MG63 (cell line): ENCODE results near the gene MIGA2. TPM values are rescaled to one million over a fixed set of nuclear protein-coding genes. Genes with fewer than 3 reads are reported as not detected.

ENCODE experiments used
- DNase-seq: peaks from one replicate; pipeline ENCODE4 v3.0.0-alpha.2; 2020
- H3K27me3 ChIP-seq: fragments of 250-450 bp; sonication (Bioruptor Pico); 2 replicates; pipeline ENCODE4 v1.5.1; 2020; ENCODE audit warnings: mild to moderate bottlenecking, moderate library complexity
- H3K36me3 ChIP-seq: fragments of 250-450 bp; sonication (Bioruptor Pico); 2 replicates; pipeline ENCODE4 v1.5.1; 2020; ENCODE audit warnings: mild to moderate bottlenecking, moderate library complexity
- H3K4me3 ChIP-seq: fragments of 250-450 bp; sonication (Bioruptor Pico); 2 replicates; pipeline ENCODE4 v1.5.1; 2020; ENCODE audit warnings: mild to moderate bottlenecking, moderate library complexity
- H3K9me3 ChIP-seq: fragments of 250-450 bp; sonication (Bioruptor Pico); 2 replicates; pipeline ENCODE4 v1.5.1; 2020; ENCODE audit warnings: mild to moderate bottlenecking, moderate library complexity
- total RNA-seq: library from RNA; depleted of rRNA; stranded (reverse); fragments of >200 nt; shearing (Covaris generic); gene quantifications from 2 replicates; pipeline ENCODE4 v1.2.3, GENCODE V29; 2014; ENCODE audit warnings: low replicate concordance

MIGA2 gene
- total RNA-seq, 1 experiment from 2014 or later: 16.5 TPM

DNA sequence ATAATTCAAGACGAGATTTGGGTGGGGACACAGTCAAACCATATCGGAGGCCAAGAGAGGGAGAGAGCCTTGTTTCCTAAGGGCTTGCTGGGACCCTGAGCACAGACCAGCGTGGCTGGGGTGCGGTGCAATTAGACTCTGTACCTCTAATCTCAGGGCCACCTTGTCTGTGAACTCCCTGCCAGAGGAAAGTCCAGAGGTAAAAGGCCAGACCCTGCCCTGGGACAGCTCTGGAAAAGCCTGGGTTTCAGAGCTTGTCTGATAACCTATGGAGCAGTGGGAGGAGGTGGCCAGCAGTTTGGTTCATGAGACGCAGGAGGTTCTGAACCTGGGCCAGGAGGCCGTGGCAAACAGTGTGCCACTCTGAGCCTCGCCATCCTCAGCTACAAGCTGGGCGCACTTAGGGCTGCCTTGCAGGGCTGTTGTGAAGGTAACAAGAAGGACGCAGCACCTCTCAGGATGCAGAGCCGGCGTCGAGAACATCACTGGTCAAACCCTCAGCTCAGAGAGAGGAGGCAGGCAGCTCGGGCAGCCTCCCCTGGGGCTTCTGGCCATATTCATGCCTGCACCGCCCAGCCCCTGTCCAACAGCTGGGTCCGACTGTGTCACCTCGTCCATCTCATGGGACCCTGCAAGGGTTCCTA lies 39.7 kb downstream of the MIGA2 start:
- DNase-seq: no peak
- Histone ChIP-seq H3K4me3 (no peak overlapping the region), H3K36me3 (no peaks in the 10 kb centered on the region), H3K9me3 (no peaks in the 10 kb centered on the region), H3K27me3 (no peaks in the 10 kb centered on the region)

GRCh38 chr9:129076640-129077037 lies 40.2 kb downstream of the MIGA2 start:
- Histone ChIP-seq H3K4me3 (no peak overlapping the region), H3K36me3 (no peaks in the 10 kb centered on the region), H3K9me3 (no peaks in the 10 kb centered on the region), H3K27me3 (no peaks in the 10 kb centered on the region)
- DNase-seq: no peak

DNA sequence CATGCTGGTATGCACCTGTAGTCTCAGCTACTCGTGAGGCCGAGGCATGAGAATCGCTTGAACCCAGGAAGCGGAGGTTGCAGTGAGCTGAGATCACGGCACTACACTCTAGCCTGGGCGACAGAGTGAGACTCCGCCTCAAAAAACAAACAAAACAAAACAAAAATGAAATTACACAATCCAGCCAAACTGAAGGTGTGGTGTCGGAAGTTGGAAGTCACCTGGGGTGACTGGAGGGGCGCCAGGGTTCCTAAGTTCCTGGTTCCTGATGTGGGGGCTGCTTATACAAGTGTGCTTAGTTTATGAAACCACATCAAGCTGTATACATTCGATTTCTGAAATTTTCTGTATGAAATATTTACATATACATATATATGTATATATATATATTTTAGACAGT lies 40.8 kb downstream of the MIGA2 start:
- Histone ChIP-seq H3K36me3 (no peaks in the 10 kb centered on the region), H3K27me3 (no peaks in the 10 kb centered on the region), H3K9me3 (no peaks in the 10 kb centered on the region), H3K4me3 (no peak overlapping the region)
- no peak for DNase-seq

DNA sequence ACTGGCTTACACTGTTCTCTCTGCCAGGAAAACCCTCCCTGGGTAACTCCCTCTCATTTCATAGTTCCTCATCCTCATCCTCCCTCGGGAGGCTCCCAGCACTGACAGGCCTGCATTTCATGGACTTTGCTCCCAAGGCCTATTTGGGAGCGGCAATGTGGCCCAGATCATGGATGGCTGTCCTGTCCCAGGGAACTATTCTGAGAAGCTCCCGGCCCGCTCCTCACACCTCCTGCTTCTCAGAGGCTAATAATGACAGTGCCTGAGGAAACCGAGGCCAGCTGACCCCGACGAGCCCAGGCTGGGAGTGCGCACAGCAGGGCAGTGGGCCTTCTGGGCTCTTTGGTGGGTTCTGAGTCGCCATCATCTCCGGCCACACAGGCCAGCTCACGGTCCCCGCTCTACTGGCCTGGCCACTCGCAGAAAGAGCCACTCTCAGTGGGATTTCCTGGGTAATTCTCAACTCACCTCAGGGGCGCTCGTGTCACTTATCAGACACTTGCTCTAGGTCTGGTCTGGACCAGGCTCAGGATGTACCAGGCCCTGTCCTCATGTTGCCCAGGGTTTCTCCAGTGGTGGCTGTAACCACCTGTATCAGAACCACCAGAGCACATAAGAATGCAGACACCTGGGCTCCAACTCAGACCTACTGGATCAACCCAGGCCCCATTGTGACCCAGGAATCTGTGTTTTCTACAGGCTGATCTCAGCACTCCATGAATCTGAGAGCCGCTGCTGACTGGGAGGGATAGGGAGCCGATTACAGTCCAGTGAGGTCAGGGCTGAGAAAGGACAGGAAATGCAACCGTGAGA lies 42.5 kb downstream of the MIGA2 start:
- no peak overlapping the region for H3K4me3 ChIP-seq
- DNase-seq: no peak
- no peaks in the 10 kb centered on the region for H3K27me3 ChIP-seq
- H3K36me3 ChIP-seq: no peaks in the 10 kb centered on the region
- no peaks in the 10 kb centered on the region for H3K9me3 ChIP-seq

DNA sequence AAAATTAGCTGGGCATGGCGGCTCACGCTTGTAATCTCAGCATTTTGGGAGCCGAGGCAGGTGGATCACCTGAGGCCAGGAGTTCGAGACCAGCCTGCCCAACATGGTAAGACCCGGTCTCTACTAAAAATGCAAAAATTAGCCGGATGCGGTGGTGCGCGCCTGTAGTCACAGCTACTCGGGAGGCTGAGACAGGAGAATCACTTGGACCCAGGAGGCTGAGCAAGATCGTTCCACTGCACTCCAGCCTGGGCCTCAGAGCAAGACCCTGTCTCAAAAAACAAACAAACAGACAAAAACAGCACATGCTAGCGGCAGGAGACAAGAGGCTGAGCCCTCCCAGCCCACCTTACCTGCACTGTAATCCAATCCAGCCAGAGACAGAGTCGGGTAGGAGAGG lies 43.4 kb downstream of the MIGA2 start:
- Histone ChIP-seq H3K4me3 (peak overlapping the region; percentile 97), H3K36me3 (no peaks in the 10 kb centered on the region), H3K9me3 (no peaks in the 10 kb centered on the region), H3K27me3 (no peaks in the 10 kb centered on the region)
- DNase-seq: no peak

- Histone ChIP-seq H3K36me3 (peaks cover 2% of the 10 kb centered on the region; the same call in 1 of the 2 replicates), H3K4me3 (peak overlapping the region; percentile 97), H3K9me3 (no peaks in the 10 kb centered on the region), H3K27me3 (no peaks in the 10 kb centered on the region)
- no peak for DNase-seq
Observed at GRCh38 chr9:129080298-129080600, 43.8 kb downstream of the MIGA2 start.

- Histone ChIP-seq H3K9me3 (no peaks in the 10 kb centered on the region), H3K36me3 (peaks cover 7% of the 10 kb centered on the region; the same call in 1 of the 2 replicates), H3K4me3 (peak within 1 kb of the TSS; percentile 97), H3K27me3 (no peaks in the 10 kb centered on the region)
- DNase-seq: peak; percentile 100
Observed at GRCh38 chr9:129080601-129081387, 44.4 kb downstream of the MIGA2 start, which contains the start of gene DOLPP1. DOLPP1 (plus strand) TSS chr9:129081111; CDS start chr9:129081132, 21 bp downstream.

DNA sequence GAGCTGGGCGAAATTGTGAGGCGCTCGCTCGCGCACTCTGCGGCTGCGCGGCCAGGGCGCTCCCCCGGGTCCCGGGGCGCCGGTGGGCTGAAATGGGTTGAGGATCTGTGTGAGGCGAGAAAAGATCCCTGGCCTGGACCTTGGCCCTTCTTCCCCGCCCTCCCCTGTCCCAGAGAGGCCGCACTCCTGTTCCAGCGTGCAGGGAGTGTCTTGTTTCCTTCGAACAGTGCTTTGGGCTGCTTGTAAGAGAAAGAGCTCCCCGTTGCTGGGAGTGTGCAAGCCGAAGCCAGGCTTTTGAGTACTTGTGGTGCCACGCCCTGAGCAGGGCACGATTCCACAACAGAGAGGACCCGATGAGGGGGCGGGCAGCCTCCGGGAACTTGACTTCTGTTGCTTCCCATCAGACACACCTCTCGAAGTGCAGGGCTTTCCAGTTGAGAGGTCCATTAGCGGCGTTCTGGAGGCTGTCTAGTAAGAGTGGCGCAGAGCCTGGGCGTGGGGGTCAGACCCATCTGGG lies 45.0 kb downstream of the MIGA2 start:
- Histone ChIP-seq H3K9me3 (no peaks in the 10 kb centered on the region), H3K36me3 (peaks cover 8% of the 10 kb centered on the region), H3K4me3 (peak overlapping the region; percentile 97), H3K27me3 (no peaks in the 10 kb centered on the region)
- peak; percentile 18 for DNase-seq

DNA sequence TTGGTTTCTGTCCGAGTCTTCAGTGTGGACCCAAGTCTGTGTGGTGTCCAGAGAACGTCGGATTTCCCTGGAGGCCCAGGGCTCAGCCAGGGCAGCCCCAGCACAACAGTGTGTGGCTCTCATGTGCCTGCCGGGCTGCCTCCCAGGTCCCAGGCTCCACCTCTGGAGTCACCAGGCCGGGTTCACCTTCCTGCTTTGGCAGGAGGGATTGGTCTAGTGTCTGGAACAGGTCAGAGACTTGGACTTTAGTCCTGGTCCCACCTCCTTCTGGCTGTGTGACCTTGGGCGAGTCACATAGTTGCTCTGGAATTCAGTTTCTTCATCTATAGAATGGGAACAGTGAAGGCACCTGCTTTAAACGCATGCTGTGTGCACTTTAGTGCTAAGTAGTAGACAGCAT lies 47.7 kb downstream of the MIGA2 start:
- Histone ChIP-seq H3K27me3 (no peaks in the 10 kb centered on the region), H3K36me3 (peaks cover 8% of the 10 kb centered on the region), H3K4me3 (no peak overlapping the region), H3K9me3 (no peaks in the 10 kb centered on the region)
- no peak for DNase-seq

DNA sequence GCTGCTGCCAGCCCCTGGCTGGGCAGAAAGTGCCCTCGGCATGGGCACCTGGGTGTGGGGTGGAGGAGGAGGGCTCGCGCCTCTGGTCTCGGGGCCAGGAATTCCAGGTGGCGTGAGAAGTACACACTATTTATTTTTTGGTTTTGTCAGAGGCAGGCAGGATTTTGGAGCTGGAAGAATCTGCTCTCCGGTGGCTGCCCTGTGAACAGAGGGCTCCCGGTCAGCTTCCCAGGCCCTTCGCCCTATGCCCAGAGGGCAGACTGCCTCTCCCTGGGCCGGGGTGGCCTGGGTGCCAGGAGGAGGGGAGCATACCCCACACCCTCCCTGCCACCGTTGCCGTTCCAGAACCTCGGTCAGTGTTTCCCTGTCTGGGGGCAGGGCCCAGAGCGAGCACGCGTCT lies 52.8 kb downstream of the MIGA2 start:
- H3K27me3 ChIP-seq: no peaks in the 10 kb centered on the region

GRCh38 chr9:129093602-129094386 lies 57.4 kb downstream of the MIGA2 start:
- no peaks in the 10 kb centered on the region for H3K9me3 ChIP-seq
- no peaks in the 10 kb centered on the region for H3K36me3 ChIP-seq
- no peak overlapping the region for H3K4me3 ChIP-seq
- H3K27me3 ChIP-seq: no peaks in the 10 kb centered on the region
- DNase-seq: no peak

More for the DNA sequence above, 52.8 kb downstream of the MIGA2 start:
- Histone ChIP-seq H3K9me3 (no peaks in the 10 kb centered on the region), H3K4me3 (no peak overlapping the region), H3K36me3 (peaks cover 8% of the 10 kb centered on the region)
- DNase-seq: no peak

DNA sequence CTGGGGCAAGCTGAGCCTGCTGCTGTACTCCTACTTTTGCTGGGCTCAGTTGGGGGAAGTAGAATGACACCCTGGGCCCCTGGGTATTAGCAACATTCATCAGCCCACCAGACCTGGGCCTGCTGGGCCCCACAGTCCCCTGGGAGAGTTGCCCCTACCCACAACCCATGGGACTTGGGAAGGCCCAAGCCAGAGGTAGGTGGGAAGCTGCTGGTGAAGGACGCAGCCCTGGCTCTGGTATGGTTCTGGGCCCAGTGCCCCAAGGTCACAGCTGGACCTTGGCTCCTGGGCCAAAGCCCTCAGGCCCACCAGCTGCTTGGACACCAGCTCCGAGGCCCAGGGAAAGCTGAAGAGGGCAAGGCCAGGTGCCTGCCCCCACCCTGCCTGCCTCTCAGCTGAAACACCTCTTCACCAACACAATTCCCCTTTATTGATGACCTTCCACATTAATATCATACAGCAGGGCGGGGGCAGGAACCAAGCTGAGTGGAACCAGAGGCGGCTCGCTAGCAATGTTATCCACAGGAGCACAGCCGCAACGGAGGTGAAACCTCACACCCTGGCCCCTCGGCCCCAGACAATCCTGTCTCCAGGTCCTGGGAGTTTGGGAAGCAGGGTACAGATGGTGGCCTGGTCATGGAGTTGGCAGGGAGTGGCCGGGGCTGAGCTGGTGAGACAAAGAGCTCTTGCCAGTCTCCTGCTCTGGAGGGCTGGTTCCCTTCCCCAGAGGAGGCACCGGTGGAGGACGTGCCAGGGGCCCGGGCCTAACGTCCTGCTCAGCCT lies 58.2 kb downstream of the MIGA2 start:
- Histone ChIP-seq H3K4me3 (no peak overlapping the region), H3K9me3 (no peaks in the 10 kb centered on the region), H3K27me3 (no peaks in the 10 kb centered on the region), H3K36me3 (no peaks in the 10 kb centered on the region)
- no peak for DNase-seq

DNA sequence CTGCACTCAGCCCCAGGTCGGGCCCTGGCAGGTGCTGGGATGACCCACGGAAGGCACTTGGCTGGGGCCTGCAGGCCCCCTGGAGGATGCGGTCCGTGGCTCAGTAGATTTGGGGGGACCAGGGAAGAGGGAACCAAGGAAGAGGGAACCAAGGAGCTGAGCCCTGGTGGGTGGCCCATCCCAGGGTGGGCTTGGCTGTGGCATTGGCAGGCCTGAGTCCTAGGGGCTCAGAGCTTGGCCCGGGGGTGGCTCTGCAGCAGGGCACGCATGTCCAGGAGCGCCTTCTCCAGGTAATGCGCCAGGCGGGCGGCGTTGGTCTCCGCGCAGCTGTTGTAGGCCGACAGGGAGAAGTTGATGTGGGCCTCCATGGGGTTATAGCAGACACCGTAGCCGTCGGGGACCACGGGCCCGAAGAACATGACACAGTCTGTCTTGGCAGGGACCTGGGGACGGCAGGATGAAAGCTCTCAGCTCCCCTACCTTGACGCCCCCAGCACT lies 58.8 kb downstream of the MIGA2 start:
- no peaks in the 10 kb centered on the region for H3K27me3 ChIP-seq
- H3K4me3 ChIP-seq: no peak overlapping the region
- DNase-seq: no peak
- no peaks in the 10 kb centered on the region for H3K36me3 ChIP-seq
- no peaks in the 10 kb centered on the region for H3K9me3 ChIP-seq

- Histone ChIP-seq H3K27me3 (no peaks in the 10 kb centered on the region), H3K9me3 (no peaks in the 10 kb centered on the region), H3K4me3 (no peak overlapping the region), H3K36me3 (no peaks in the 10 kb centered on the region)
- no peak for DNase-seq
Observed at GRCh38 chr9:129095908-129096307, 59.5 kb downstream of the MIGA2 start.

- Histone ChIP-seq H3K9me3 (no peaks in the 10 kb centered on the region), H3K36me3 (no peaks in the 10 kb centered on the region), H3K4me3 (no peak overlapping the region), H3K27me3 (no peaks in the 10 kb centered on the region)
- DNase-seq: no peak
Observed at GRCh38 chr9:129097671-129098306, 61.4 kb downstream of the MIGA2 start.
